Stomach (tissue), 4 donors: ENCODE measurements around the gene COA8.

Experiments
- CTCF ChIP-seq, 7 experiments: fragments of 450-650 bp in 4 of 7; fragments of 200-600 bp in 3 of 7; sonication (generic) in 3 of 7; IDR thresholded peaks; one replicate each; pipeline ENCODE4 v1.5.1; 2016 to 2019; ENCODE audit warnings: antibody characterized with exemption in 7 of 7, control low read depth in 2 of 7, mild to moderate bottlenecking in 1 of 7
- EP300 ChIP-seq: sonication (generic); formaldehyde crosslinking; IDR thresholded peaks from one replicate; pipeline ENCODE4 v1.6.1; 2017; ENCODE audit warnings: antibody characterized with exemption
- POLR2A ChIP-seq, 4 donors: fragments of 450-650 bp; IDR thresholded peaks; one replicate each; pipeline ENCODE4 v1.6.1; 2016; ENCODE audit warnings: antibody characterized with exemption in 4 of 4, control low read depth in 2 of 4, mild to moderate bottlenecking in 1 of 4, moderate library complexity in 1 of 4
- POLR2AphosphoS5 ChIP-seq, 3 donors: sonication (generic); formaldehyde crosslinking; IDR thresholded peaks; one replicate each; pipeline ENCODE4 v1.6.1; 2016; ENCODE audit warnings: antibody characterized with exemption in 3 of 3

GRCh38 chr14:103633391-103633790, 70.6 kb downstream of the COA8 start:
- TF ChIP-seq EP300 (no peak), CTCF (IDR thresholded peaks at IDR 0.05) (no peak), POLR2A (IDR thresholded peaks at IDR 0.05) (no peak), POLR2AphosphoS5 (IDR thresholded peaks at IDR 0.05) (no peak)
